Stimulated activated CD4-positive, alpha-beta T cell treated with anti-CD3 and anti-CD28 coated beads, Interleukin-4, amount 100 ng/mL, for 1 hour (primary cell): ENCODE results near the gene POLR3C.
A peak's percentile ranks its signal among the peaks of the same experiment; 100 is the strongest.
"Not testable (repeated sequence)": the region's sequence is repeated elsewhere in the genome, so short reads cannot be mapped to it uniquely, and the experiment has no call there.

ENCODE experiments used
- DNase-seq: peaks from one replicate; pipeline ENCODE4 v3.0.0-alpha.2; 2020

Gene POLR3C

DNA sequence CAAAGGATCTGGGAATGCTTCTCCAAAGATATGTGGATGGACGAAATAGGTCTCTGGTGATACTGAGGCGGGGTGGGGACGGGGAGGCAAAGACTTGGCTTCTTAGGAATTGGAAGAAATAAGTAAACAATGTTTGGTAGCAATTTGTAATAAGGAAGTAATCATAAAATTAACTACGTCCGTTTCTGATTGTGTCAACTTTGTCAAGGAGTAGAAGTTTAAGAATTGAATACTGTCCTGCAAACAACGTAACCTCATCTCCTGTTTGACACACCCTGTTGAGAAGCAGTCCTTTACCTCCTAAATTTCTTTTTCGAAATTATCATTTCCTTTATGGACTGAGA, 471 bp downstream of the POLR3C start:
- no peak for DNase-seq

DNA sequence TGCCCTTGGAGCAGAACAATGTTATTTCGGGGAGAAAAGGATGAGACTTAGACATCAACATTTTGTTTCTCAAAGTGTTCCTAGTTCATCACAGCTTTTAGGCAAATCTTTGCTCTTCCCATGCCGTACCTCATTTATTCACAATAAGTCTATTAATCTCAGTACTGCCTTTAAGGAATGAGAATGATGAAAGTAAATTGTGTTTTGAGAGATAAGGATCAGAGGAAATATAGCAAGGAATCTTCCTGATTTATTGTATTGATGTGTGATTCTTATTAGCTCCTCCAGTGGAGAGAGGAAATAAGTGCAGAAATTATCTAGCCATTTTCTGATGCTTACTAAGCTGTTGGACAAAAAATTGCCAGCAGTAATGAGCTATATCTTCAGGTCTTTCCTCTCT, 2.0 kb downstream of the POLR3C start:
- no peak for DNase-seq

DNA sequence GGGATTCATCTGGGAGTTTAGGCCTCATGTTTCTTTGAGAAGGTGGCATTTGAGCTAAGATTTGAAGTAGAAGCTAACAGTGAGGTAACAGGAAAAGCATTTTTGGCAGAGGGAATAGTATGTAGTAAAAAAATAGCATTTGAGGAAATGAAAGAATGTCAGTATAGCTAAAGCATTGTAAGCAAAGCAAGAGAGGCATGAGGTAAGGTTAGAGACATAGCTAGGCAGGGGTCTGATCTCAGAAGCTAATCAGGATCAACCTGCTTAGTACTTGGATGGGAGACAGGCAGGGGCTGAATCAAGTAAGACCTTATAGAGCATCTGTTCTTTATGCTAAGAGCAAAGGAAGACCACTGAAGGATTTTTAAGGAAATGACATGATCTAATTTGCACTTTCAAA, 4.0 kb downstream of the POLR3C start:
- DNase-seq, result no peak

GRCh38 chr1:145828367-145829026, 4.5 kb downstream of the POLR3C start:
- no peak for DNase-seq

GRCh38 chr1:145830810-145831209, 6.8 kb downstream of the POLR3C start:
- not testable (repeated sequence) for DNase-seq

GRCh38 chr1:145837656-145838055, 13.7 kb downstream of the POLR3C start:
- DNase-seq, result no peak

DNA sequence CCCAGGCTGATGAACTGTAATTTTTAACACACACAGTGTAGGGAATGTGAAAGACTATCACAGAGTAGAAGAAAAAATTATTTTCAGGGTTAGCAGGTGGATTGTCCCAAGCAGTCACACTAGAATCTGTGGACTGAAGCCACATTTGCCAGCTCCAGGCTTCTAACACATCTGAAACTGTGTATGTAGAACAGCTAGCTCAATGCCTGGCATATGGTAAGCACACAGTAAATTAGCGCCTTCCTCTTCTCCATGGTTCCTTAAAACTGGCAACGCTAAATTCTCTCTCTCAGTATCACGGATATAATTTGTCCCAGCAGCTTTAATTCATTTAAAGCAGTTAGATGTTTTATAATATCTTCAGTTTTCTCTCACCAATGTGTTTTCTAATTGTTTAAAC, 19.0 kb downstream of the POLR3C start:
- DNase-seq, result no peak

DNA sequence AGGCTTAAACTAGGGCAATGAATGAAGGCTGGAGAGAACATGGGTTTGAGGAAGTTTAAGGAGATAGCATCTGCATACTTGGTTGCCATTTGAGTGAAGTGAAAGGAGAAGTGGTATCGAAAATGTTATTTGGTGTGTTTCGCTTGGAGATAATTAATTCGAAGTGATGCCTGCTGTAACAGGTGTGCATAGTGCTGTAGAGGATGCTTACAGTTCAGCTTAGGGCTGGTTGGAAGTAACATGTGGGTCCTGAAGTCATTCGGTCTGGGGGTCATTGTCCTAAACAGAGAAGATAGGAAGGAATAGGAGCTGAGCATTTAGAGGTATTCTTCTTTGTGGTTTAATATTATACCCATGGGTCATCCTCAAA, 21.1 kb downstream of the POLR3C start:
- no peak for DNase-seq

DNA sequence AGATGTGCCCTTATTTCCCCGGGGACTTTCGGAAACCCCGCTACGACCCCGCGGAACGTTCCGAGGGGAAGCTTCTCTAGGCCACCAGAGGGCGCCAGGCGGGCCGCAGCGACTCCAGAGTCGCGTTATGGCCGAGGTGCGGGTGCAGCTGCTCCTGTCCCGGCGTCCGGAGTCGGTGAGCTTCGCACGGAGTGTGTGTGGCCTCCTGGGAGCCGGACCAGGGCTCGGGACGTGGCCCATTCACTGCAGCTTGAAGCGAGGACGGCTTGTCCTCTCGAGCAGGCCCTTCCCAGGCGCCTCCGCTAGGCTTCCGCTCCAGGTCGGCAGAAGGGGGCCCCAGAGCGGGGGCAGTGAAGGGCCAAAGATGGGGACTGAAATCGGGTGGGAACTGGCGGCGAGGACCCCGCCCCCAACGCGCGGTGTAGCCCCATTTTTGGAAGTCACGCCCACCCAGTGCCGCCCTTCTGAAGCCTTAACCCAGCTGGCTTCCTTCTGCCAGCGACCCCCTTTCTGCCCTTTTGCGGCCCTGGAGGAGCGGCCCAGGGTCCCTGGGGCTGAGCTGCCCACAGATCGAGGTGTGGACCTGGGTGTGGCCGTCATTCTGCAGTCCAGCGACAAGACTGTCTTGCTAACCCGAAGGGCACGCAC, 21.6 kb downstream of the POLR3C start, which contains the start of gene NUDT17:
TSS of gene NUDT17 (plus strand) at position 117 of the 648 bp plus-strand sequence. CDS start at position 128, 11 bp downstream.
- DNase-seq, result peak; percentile 80

DNA sequence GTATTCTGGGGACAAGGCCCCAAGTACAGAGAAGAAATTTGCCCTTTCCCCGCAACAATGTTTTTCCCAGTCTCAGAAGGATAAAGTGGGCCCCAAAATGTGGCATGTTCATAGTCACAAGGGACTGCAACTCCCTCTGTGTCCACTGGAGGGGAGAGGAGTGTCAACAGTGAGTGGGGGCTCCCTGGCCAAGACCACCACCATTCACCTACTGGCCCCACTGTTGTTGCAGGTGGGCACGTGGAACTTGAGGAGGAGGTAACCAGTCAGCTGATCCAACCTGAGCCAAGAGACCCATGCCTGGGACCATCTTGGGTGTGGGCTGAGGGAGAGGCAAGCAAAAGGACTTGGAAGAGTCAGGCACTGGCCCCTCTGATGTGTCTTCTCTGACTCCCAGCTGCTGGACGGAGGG, 22.2 kb downstream of the POLR3C start:
- peak; percentile 25 for DNase-seq

DNA sequence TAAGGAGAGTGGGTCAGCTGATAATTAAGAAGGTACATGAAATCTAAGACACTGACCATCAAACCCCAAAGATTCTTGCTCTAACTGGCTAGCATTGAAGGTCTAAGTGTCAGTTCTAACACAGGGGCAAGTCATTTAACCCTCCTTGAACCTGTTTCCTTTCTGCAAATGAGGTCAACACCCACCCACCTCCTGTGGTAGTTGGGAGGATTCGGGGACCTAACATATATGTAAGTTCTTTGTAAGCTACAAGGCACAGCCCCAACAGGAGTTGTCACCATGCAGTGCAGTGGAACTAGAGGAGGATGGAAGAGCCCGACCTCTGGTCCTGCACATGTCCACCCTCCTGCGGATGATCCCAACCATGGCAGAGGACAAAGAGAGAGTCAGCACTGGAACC, 23.8 kb downstream of the POLR3C start:
- no peak for DNase-seq

DNA sequence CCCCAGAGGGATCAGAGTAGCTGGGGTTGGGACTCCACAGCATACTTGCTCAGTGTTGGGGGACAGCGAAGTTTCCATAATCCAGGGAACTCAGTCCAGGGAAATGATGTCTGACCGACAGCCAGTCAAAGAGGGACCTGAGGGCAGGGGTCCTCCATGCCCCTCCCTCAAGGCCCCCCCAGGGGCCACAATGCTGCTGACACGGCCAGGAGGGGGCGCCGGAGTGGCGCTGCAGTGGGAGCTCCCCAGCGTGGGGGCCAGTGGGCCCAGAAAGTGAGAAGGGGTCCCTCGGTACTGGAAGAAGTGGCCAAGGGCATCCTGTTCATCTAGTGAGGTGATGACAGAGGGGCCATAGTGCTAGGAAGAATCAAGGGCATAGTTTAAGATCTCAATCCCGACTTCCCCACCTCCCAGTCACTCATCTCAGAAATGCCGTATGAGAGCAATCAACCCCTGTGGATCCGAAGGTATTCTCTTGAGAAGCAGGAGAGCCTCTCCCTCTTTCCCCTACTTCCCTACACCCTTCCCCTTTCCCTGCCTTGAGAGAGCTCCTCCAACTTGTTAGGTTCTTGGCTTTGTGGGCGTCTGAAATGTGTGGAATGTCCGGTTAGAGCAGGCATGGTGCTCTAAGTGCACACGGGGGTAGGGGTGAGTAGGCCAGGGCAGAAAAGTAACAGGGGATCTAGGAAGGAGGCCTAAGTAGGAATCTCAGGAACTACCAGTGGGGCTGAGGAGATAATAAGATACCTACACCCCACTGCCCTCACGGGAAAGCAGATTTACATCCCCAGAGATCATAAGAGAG, 25.6 kb downstream of the POLR3C start:
- DNase-seq, result no peak

GRCh38 chr1:145855426-145855948, 31.5 kb downstream of the POLR3C start:
- no peak for DNase-seq

DNA sequence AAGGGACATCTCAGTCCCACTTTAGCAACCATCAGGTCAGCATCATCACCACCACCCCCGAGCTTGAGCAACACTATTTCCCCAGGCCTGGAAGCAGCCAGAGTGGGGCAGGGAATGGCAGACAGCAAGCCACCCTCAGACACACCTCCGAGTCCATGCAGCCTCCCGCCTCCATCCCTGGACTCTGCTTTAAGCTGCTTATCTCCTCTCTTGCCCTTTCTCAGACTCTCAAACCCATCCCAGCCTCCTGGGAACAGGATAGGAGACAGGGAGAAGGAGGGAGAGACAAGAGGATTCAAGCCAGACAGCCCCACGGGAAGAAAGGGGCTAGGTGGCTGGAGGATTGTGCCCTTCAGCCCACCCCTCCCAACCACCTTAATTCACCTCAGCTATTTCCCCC, 33.2 kb downstream of the POLR3C start:
- DNase-seq, result no peak

- DNase-seq, result peak; percentile 69
Observed at GRCh38 chr1:145858238-145858900, 34.4 kb downstream of the POLR3C start.

DNA sequence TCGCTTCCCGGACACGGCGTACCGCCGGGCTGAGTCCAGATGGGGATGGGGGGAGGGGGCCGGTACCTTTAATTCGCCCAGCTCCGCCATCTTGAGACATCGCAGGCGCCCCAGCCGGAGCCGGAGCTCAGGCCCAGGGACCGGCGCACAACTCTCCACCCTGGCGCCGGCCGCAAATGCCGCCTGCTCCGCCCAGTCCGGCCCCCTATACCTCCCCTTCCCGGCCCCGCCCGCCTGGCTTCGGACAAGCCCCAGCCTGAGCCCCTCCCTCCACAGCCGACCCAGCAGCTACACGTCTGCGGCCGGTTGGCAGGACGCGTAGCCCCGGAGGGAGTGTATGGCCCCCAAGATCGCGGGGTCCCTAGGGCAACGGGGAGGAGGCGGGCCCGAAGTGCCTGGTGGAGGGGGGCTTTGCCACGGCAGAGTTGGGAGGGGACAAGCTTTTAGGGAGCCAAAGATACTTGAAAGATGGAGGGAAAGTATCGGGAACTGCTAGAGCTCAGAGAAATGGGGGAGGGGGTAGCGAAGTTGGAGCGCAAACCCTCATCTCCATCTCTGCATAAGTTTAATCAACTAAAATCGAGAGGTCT, 35.0 kb downstream of the POLR3C start, which contains the start of gene PIAS3:
TSS of gene PIAS3 (minus strand) at position 181 of the 590 bp plus-strand sequence. CDS start at position 90, 91 bp downstream.
- DNase-seq, result peak; percentile 83

DNA sequence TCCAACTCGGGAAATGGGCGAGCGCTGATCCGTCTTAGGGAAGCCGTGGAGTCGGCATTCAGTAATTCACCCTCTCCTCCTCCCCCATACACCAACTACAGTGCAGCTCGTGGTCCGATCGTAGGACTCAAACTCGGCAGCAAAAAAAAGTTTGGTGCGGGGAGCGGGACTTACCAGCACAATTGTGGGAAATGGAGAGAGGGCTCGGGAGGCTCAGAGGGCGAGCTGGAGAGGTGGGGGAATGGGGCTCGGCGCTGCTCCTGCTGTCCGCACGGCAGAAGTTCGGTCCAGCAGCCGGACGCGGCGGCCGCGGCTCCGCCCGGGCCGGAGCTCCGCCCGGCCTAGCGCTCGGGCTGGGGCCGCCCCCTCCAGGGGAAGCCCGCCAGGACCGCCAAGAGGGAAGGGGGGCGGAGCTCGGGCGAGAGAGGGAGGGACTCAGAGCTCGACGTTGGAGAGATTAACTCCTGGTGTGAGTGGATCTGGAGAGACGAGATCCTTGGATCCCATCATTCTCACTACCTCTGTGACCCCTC, 35.6 kb downstream of the POLR3C start:
- peak; percentile 80 for DNase-seq

GRCh38 chr1:145863282-145864018, 39.5 kb downstream of the POLR3C start:
- no peak for DNase-seq

- no peak for DNase-seq
Observed at GRCh38 chr1:145868232-145868631, 44.2 kb downstream of the POLR3C start.

DNA sequence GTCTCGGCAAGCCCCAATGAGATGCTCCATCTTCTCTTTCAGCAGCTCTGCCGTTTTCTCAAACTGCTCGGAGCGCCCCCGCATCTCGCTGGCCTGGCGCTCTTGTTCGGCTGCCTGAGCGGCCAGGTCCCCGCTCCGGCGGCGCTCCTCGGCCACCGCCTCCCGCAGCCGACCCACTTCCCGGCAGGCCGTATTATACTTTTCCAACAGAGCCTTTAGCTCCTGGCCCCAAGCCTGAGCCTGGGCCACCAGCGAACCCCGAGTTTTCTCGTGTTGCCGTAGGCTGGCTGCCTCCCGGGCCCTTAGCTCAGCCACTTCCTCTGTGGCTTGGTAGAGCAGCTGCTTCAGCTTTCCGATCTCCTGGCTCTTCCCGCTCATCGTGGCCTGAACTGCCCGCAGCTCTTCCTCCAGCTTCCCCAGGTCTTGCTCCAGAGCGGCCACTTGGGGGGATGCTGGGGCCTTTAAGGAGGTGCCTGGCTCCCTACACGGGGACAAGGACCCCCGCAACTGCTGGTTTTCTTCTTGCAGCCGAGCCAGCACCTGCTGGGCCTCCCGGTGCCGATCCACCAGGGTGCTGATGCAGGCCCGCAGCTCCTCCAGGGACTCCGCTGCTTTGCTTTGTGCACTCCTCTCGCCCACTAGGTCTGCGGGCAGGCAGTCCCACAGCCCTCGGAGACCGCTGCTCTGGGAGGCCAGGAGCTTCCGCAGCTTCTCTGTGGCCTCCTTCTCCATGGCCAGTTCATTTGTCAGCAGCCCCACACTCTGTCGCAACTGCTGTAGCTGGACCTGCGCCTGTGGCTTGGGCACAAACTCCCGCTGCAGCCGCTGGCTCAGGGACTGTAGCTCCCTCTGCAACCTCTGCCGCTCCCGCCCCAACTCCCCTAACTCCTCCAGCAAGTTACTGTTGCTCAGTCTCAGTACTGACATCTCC, 48.3 kb downstream of the POLR3C start:
- DNase-seq, result peak; percentile 34
